Common myeloid progenitor, CD34-positive (primary cell): ENCODE results near the gene TMEM52B.
"Not testable (repeated sequence)": the region's sequence is repeated elsewhere in the genome, so short reads cannot be mapped to it uniquely, and the experiment has no call there.

Experiments used
- CTCF ChIA-PET: fragments of 350-600 bp; sonication (Branson Sonifier 250); formaldehyde crosslinking; loops from one replicate; lab custom pipeline; 2021; ENCODE audit warnings: antibody characterized with exemption; lab: Charles Lee
- POLR2A ChIA-PET: fragments of 350-600 bp; sonication (Branson Sonifier 250); formaldehyde crosslinking; loops from one replicate; lab custom pipeline; 2021; ENCODE audit warnings: antibody characterized with exemption; lab: Charles Lee
- DNase-seq, 3 donors: peaks; one replicate each; pipeline versions ENCODE4 v3.0.0 to v3.0.0-alpha.2; 2013
- H3K27ac ChIP-seq, 2 experiments: 1 replicate in 1 of 2; 2 replicates in 1 of 2; pipeline ENCODE4 v1.7.0; 2013; ENCODE audit warnings: inconsistent platforms in 2 of 2, low read length in 2 of 2, mild to moderate bottlenecking in 2 of 2, low read depth in 1 of 2, moderate library complexity in 1 of 2; ENCODE audit not compliant: severe bottlenecking in 2 of 2, insufficient read depth in 1 of 2, poor library complexity in 1 of 2
- H3K27me3 ChIP-seq, 5 experiments: replicated peaks in 2 of 5; 1 replicate in 3 of 5; 2 replicates in 2 of 5; pipeline versions ENCODE4 v1.6.1 to v1.7.0; 2013; ENCODE audit warnings: low read length in 4 of 5, mild to moderate bottlenecking in 2 of 5, moderate library complexity in 2 of 5, inconsistent platforms in 1 of 5; ENCODE audit not compliant: insufficient read depth in 5 of 5, control insufficient read depth in 4 of 5
- H3K36me3 ChIP-seq, 4 experiments: 1 replicate in 2 of 4; 2 replicates in 2 of 4; pipeline versions ENCODE4 v1.6.1 to v1.7.0; 2013; ENCODE audit warnings: low read length in 3 of 4, control low read depth in 1 of 4, mild to moderate bottlenecking in 1 of 4; ENCODE audit not compliant: control insufficient read depth in 4 of 4, insufficient read depth in 4 of 4
- H3K4me1 ChIP-seq, 4 experiments: 1 replicate in 3 of 4; 2 replicates in 1 of 4; pipeline versions ENCODE4 v1.6.1 to v1.7.1; 2013; ENCODE audit warnings: low read length in 3 of 4, mild to moderate bottlenecking in 3 of 4, control low read depth in 1 of 4, inconsistent platforms in 1 of 4, moderate library complexity in 1 of 4; ENCODE audit not compliant: control insufficient read depth in 4 of 4, insufficient read depth in 4 of 4; ENCODE audit errors: control extremely low read depth in 1 of 4
- H3K4me3 ChIP-seq, 7 experiments: 1 replicate in 4 of 7; 2 replicates in 3 of 7; pipeline versions ENCODE4 v1.5.1 to v1.7.0; 2013; ENCODE audit warnings: mild to moderate bottlenecking in 7 of 7, low read length in 6 of 7, moderate library complexity in 6 of 7, inconsistent platforms in 2 of 7, low read depth in 2 of 7, control low read depth in 1 of 7; ENCODE audit not compliant: insufficient read depth in 4 of 7, control insufficient read depth in 1 of 7; ENCODE audit errors: extremely low read depth in 1 of 7
- H3K9me3 ChIP-seq, 5 experiments: 1 replicate in 4 of 5; 2 replicates in 1 of 5; pipeline versions ENCODE4 v1.6.1 to v1.7.1; 2013; ENCODE audit warnings: low read length in 4 of 5, mild to moderate bottlenecking in 2 of 5, inconsistent platforms in 1 of 5, low read depth in 1 of 5, moderate library complexity in 1 of 5; ENCODE audit not compliant: control insufficient read depth in 4 of 5, insufficient read depth in 2 of 5; ENCODE audit errors: control extremely low read depth in 1 of 5
- WGBS: methylation state at CpG from one replicate; pipeline ENCODE4 v1.1.5; 2013; ENCODE audit not compliant: insufficient coverage; 5-methylcytosine and 5-hydroxymethylcytosine counted together

TMEM52B gene

DNA sequence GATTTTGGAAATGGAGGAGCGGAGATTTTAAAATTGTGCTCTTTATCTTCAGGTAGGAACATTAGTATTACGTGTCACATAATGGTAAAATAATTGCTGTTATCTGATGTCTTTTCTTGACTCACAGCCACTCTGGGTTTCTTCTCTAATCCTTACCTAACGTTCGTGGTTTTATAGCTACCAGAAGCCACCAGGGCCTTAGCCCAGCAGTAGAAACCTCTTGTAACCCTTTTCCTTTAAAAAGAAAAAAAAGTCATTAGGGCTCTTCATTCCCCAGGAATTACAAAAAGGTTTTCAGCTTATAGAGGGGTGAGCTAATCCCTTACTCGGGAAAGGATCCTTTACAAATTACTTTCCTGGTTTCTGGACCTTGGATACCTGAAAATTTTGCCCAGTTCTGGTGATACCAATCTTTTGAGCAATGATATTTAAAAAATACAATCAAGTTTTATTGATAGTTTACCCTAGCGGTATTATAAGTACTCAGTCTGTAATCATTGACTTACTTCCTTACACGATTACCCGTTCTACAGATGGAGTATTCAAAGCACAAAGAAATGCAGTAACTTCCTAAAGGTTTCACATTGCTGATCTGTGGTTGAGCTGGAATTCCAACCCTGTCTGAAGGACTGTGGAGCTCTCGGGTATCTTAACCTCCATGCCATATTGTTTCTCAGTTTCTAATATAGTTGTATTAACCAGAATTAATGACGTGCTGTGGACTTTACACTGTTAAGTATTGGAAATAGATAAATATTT lies 35.5 kb downstream of the TMEM52B start:
- H3K27ac ChIP-seq, result no peak overlapping the region

DNA sequence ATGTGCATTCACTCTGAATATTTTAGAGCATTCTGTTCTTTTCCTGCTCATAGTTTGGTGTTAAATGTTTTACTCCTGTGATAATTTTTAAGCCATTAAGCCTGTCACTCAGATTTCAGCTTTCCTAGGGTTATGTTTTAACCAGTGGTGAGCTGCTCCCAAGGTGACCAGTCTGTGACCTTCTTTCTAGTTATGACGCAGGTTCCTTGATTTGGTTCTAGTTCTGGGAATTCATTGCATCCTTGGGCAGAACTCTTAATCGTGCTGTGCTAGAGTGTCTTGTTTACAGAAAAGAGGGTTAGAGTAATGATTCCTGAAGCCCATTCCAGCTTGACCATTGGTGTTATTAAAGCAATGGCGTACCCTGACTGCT lies 36.0 kb downstream of the TMEM52B start:
- Histone ChIP-seq H3K27me3 (no peaks in the 10 kb centered on the region), H3K4me3 (no peak overlapping the region), H3K27ac (no peak overlapping the region), H3K36me3 (peaks cover 1 to 4% (median 2%) of the 10 kb centered on the region in 4 experiments), H3K9me3 (no peaks in the 10 kb centered on the region), H3K4me1 (peaks cover 5 to 35% (median 18%) of the 10 kb centered on the region in 4 experiments)
- no peak for DNase-seq
- 100% methylated on average over 1 of the region's 3 CpGs for WGBS
- ChIA-PET POLR2A (interaction anchor here (2.8 kb wide), 1 partner anchor 8 kb away, joined by 9 read pairs; no protein-coding TSS in a partner anchor), CTCF (interaction anchor here (1.5 kb wide), 1 partner anchor 9 kb away, joined by 8 read pairs; no protein-coding TSS in a partner anchor)

More for the DNA sequence above, 35.5 kb downstream of the TMEM52B start:
- Histone ChIP-seq H3K4me3 (peak overlapping the region; percentile 78 to 91 (median 83)), H3K27me3 (no peaks in the 10 kb centered on the region), H3K36me3 (no peaks in the 10 kb centered on the region), H3K9me3 (no peaks in the 10 kb centered on the region), H3K4me1 (peaks cover 5 to 35% (median 18%) of the 10 kb centered on the region in 4 experiments)
- peak in 2 of 3 donors; percentile 44 to 60 for DNase-seq
- ChIA-PET POLR2A (interaction anchor here (2.8 kb wide), 1 partner anchor 9 kb away, joined by 9 read pairs; no protein-coding TSS in a partner anchor), CTCF (interaction anchor here (1.5 kb wide), 1 partner anchor 10 kb away, joined by 8 read pairs; no protein-coding TSS in a partner anchor)
- 44% methylated on average over 6 of the region's 10 CpGs for WGBS

GRCh38 chr12:10215436-10215835 lies 36.6 kb downstream of the TMEM52B start:
- no peaks in the 10 kb centered on the region for H3K9me3 ChIP-seq
- H3K4me1 ChIP-seq, result peaks cover 5 to 35% (median 18%) of the 10 kb centered on the region in 4 experiments
- ChIA-PET POLR2A (no interaction called here), CTCF (no interaction called here)
- peaks cover 2 to 8% (median 3%) of the 10 kb centered on the region in 4 experiments for H3K36me3 ChIP-seq
- no peak overlapping the region for H3K27ac ChIP-seq
- no peaks in the 10 kb centered on the region for H3K27me3 ChIP-seq
- H3K4me3 ChIP-seq, result no peak overlapping the region
- no CpG with 5 or more reads among the region's 2 CpGs for WGBS
- no peak for DNase-seq

DNA sequence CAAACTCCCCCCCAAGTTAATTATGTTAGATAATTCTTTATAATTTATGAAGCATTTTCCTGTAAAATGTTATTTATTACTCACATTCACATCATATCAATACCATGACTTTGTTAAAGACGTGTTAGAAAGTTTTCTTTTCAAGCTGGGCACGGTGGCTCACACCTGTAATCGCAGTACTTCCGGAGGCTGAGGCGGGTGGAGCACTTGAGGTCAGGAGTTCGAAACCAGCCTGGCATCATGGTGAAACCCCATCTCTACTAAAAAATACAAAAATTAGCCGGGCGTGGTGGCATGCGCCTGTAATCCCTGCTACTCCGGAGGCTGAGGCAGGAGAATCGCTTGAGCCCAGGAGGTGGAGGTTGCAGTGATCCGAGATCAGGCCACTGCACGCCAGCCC lies 37.1 kb downstream of the TMEM52B start:
- WGBS, result 93% methylated on average over 11 of the region's 13 CpGs
- H3K27me3 ChIP-seq, CTCF ChIA-PET, DNase-seq, H3K9me3 ChIP-seq, H3K4me3 ChIP-seq, POLR2A ChIA-PET, H3K27ac ChIP-seq: not testable (repeated sequence)
- H3K4me1 ChIP-seq, result peaks cover 5 to 35% (median 18%) of the 10 kb centered on the region in 4 experiments
- peaks cover 2 to 13% (median 6%) of the 10 kb centered on the region in 4 experiments for H3K36me3 ChIP-seq

- 100% methylated on average over 5 of the region's 6 CpGs for WGBS
- Histone ChIP-seq H3K9me3 (no peaks in the 10 kb centered on the region), H3K36me3 (peaks cover 4 to 29% (median 17%) of the 10 kb centered on the region in 4 experiments), H3K27me3 (no peaks in the 10 kb centered on the region), H3K4me3 (no peak overlapping the region), H3K4me1 (peaks cover 5 to 22% (median 12%) of the 10 kb centered on the region in 4 experiments), H3K27ac (no peak overlapping the region)
- ChIA-PET POLR2A (no interaction called here), CTCF (interaction anchor here (1.3 kb wide), 1 partner anchor 17 kb away, joined by 5 read pairs; no protein-coding TSS in a partner anchor)
- DNase-seq, result no peak
Observed at GRCh38 chr12:10218021-10218420, 39.2 kb downstream of the TMEM52B start.

DNA sequence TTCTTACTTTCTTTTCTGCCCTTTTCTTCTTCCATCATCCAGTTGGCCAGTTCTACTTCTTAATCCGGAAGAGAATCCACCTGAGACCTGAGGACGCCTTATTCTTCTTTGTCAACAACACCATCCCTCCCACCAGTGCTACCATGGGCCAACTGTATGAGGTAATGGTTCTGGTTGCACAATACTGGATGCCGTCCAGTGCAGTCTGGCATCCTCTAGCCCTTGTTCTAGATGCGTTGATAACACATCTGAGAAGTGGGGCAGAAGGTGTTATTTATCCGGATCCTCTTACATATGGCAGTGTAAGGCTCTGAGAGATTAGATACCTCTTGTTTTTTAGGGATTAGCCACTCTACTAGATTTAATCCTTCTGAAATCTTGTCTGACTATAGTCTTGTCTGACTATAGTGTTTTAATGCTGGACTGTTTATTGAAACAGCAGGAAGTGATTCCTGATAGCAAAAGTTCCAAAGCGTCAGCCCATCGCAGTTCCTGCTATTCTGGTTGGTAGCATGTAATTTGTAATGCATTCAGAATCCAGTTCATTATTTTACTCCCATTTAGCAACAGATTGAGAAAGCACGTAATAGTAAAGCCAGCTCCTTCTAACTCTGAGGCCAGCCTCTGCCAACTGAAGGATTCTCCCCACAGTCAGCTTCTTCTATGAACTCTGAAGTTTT lies 41.7 kb downstream of the TMEM52B start:
- H3K9me3 ChIP-seq, result no peaks in the 10 kb centered on the region
- POLR2A ChIA-PET, result no interaction called here
- H3K4me3 ChIP-seq, result no peak overlapping the region
- peaks cover 0 to 1% (median under 1%) of the 10 kb centered on the region in 4 experiments for H3K4me1 ChIP-seq
- H3K27ac ChIP-seq, result no peak overlapping the region
- no peak for DNase-seq
- CTCF ChIA-PET, result interaction anchor here (1.9 kb wide), 1 partner anchor 16 kb away, joined by 6 read pairs; no protein-coding TSS in a partner anchor
- peaks cover 4 to 33% (median 25%) of the 10 kb centered on the region in 4 experiments for H3K36me3 ChIP-seq
- WGBS, result 100% methylated on average over 3 of the region's 8 CpGs
- H3K27me3 ChIP-seq, result no peaks in the 10 kb centered on the region
